MM.1S (cell line): ENCODE results near the gene WHRN.

ENCODE experiments used
- DNase-seq: peaks from one replicate; pipeline ENCODE4 v3.0.0-alpha.2; 2015
- H2AFZ ChIP-seq: fragments of 300-600 bp; sonication (generic); 2 replicates; pipeline ENCODE4 v1.6.0; 2016; ENCODE audit warnings: antibody characterized with exemption, low read length
- H3F3A ChIP-seq: fragments of 300-600 bp; sonication (generic); 2 replicates; pipeline ENCODE4 v1.6.1; 2016; ENCODE audit warnings: mild to moderate bottlenecking, antibody characterized with exemption, low read length, moderate library complexity, mixed read lengths; ENCODE audit not compliant: insufficient read depth
- H3K27ac ChIP-seq: fragments of 300-600 bp; sonication (generic); 2 replicates; pipeline ENCODE4 v1.5.1; 2016; ENCODE audit warnings: mild to moderate bottlenecking, low read length
- H3K27me3 ChIP-seq: fragments of 300-600 bp; sonication (generic); replicated peaks from 2 replicates; pipeline ENCODE4 v1.6.0; 2016; ENCODE audit warnings: low read length; ENCODE audit not compliant: insufficient read depth
- H3K36me3 ChIP-seq: fragments of 300-600 bp; sonication (generic); replicated peaks from 2 replicates; pipeline ENCODE4 v1.6.1; 2016; ENCODE audit warnings: mild to moderate bottlenecking, low read length, mixed read lengths; ENCODE audit not compliant: insufficient read depth
- H3K4me1 ChIP-seq: fragments of 300-600 bp; sonication (generic); 2 replicates; pipeline ENCODE4 v1.6.1; 2016; ENCODE audit warnings: low read length, mixed read lengths
- H3K4me2 ChIP-seq: fragments of 300-600 bp; sonication (generic); 2 replicates; pipeline ENCODE4 v1.6.0; 2016; ENCODE audit warnings: low read depth, low read length
- H3K4me3 ChIP-seq: fragments of 300-600 bp; sonication (generic); 2 replicates; pipeline ENCODE4 v1.5.1; 2016; ENCODE audit warnings: low read length, mixed read lengths
- H3K79me2 ChIP-seq: fragments of 300-600 bp; sonication (generic); 2 replicates; pipeline ENCODE4 v1.6.1; 2016; ENCODE audit warnings: mixed run types, low read length, mixed read lengths
- H3K9ac ChIP-seq: fragments of 300-600 bp; sonication (generic); 2 replicates; pipeline ENCODE4 v1.6.1; 2016; ENCODE audit warnings: low read length, mixed read lengths
- H3K9me2 ChIP-seq: fragments of 300-600 bp; sonication (generic); replicated peaks from 2 replicates; pipeline ENCODE4 v1.6.1; 2016; ENCODE audit warnings: mild to moderate bottlenecking, low read length, mixed read lengths; ENCODE audit not compliant: insufficient read depth
- H3K9me3 ChIP-seq: fragments of 300-600 bp; sonication (generic); replicated peaks from 2 replicates; pipeline ENCODE4 v1.6.1; 2016; ENCODE audit warnings: mild to moderate bottlenecking, low read length, mixed read lengths; ENCODE audit not compliant: insufficient read depth
- H4K20me1 ChIP-seq: fragments of 300-600 bp; sonication (generic); 2 replicates; pipeline ENCODE4 v1.6.1; 2016; ENCODE audit warnings: mild to moderate bottlenecking, low read length, moderate library complexity, mixed read lengths; ENCODE audit not compliant: insufficient read depth
- EZH2 ChIP-seq: fragments of 300-600 bp; sonication (generic); optimal IDR thresholded peaks from 2 replicates; pipeline ENCODE3; 2017; ENCODE audit warnings: low read depth, mild to moderate bottlenecking, antibody characterized with exemption, low read length, mixed read lengths
- EZH2phosphoT487 ChIP-seq: fragments of 300-600 bp; sonication (generic); IDR thresholded peaks from 2 replicates; pipeline ENCODE4 v1.6.1; 2018; ENCODE audit warnings: antibody characterized with exemption, low read length
- TF ChIP-seq, protein P1 (sequence below): fragments of 300-600 bp; sonication (generic); IDR thresholded peaks from 2 replicates; pipeline ENCODE4 v1.5.1; 2016; ENCODE audit warnings: antibody characterized with exemption, low read length, mixed read lengths

Gene WHRN

GRCh38 chr9:114376586-114377445 is 128.5 kb downstream of the WHRN start:
- H3K4me1 ChIP-seq, result peaks cover 33% of the 10 kb centered on the region
- H3F3A ChIP-seq, result peaks cover 43% of the 10 kb centered on the region
- TF ChIP-seq EZH2phosphoT487 (no peak), EZH2 (no peak)
- H3K4me3 ChIP-seq, result no peak overlapping the region
- H3K9me3 ChIP-seq, result no peaks in the 10 kb centered on the region
- no peaks in the 10 kb centered on the region for H3K9me2 ChIP-seq
- no peak overlapping the region for H2AFZ ChIP-seq
- H3K36me3 ChIP-seq, result peaks cover 14% of the 10 kb centered on the region
- DNase-seq, result no peak
- no peaks in the 10 kb centered on the region for H3K27me3 ChIP-seq
- H3K4me2 ChIP-seq, result no peak overlapping the region
- H3K27ac ChIP-seq, result no peak overlapping the region
- peaks cover 82% of the 10 kb centered on the region for H3K79me2 ChIP-seq
- no peak overlapping the region for H3K9ac ChIP-seq
- H4K20me1 ChIP-seq, result no peaks in the 10 kb centered on the region

DNA sequence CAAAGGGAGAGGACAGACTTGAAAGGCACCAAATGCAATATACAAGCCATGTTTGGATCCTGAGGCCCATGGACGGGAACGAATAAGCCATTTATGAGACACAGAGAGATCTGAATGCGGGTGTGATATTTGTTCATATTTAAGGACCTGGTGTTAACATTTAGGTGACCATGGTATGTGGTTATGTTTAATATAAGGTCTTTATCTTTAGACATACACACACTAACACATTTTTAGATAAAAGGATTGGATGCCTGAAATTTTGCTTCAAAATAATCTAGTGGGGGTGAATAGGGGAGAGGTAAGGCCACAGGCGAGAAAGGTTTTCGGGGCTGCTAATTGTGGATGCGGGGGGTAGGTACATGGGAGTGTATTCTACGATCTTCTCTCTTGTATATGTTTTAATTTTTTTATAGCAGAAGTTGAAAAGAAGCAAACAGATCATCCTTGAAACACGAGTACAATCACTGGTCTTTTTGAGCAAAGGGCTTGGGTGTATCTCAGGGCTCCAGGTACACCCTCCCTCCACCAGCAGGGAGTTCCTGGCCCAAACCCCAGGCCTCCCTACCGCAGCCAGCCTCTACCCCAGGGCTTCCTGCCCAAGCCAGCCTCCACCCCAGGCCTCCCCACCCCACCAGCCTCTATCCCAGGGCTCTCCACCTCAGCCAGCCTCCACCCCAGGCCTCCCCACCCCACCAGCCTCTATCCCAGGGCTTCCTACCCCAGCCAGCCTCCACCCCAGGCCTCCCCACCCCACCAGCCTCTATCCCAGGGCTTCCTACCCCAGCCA is 129.7 kb downstream of the WHRN start:
- Histone ChIP-seq H3K27me3 (no peaks in the 10 kb centered on the region), H2AFZ (no peak overlapping the region), H3K27ac (peak overlapping the region; percentile 98; the same call in 1 of the 2 replicates), H4K20me1 (no peaks in the 10 kb centered on the region), H3K9ac (no peak overlapping the region), H3K4me3 (no peak overlapping the region), H3K4me2 (no peak overlapping the region), H3K9me2 (no peaks in the 10 kb centered on the region), H3K9me3 (no peaks in the 10 kb centered on the region), H3K4me1 (peaks cover 46% of the 10 kb centered on the region), H3K79me2 (peaks cover 82% of the 10 kb centered on the region), H3F3A (peaks cover 46% of the 10 kb centered on the region), H3K36me3 (peaks cover 14% of the 10 kb centered on the region)
- no peak for DNase-seq
- TF ChIP-seq, protein P1, sequence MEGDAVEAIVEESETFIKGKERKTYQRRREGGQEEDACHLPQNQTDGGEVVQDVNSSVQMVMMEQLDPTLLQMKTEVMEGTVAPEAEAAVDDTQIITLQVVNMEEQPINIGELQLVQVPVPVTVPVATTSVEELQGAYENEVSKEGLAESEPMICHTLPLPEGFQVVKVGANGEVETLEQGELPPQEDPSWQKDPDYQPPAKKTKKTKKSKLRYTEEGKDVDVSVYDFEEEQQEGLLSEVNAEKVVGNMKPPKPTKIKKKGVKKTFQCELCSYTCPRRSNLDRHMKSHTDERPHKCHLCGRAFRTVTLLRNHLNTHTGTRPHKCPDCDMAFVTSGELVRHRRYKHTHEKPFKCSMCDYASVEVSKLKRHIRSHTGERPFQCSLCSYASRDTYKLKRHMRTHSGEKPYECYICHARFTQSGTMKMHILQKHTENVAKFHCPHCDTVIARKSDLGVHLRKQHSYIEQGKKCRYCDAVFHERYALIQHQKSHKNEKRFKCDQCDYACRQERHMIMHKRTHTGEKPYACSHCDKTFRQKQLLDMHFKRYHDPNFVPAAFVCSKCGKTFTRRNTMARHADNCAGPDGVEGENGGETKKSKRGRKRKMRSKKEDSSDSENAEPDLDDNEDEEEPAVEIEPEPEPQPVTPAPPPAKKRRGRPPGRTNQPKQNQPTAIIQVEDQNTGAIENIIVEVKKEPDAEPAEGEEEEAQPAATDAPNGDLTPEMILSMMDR, result no peak
- TF ChIP-seq EZH2phosphoT487 (no peak), EZH2 (no peak)

- Histone ChIP-seq H3K9me2 (no peaks in the 10 kb centered on the region), H3K4me3 (no peak overlapping the region), H3K27ac (peak overlapping the region; percentile 98; the same call in 1 of the 2 replicates), H3K4me1 (peaks cover 52% of the 10 kb centered on the region), H3K4me2 (no peak overlapping the region), H3F3A (peaks cover 46% of the 10 kb centered on the region), H2AFZ (no peak overlapping the region), H3K9ac (no peak overlapping the region), H3K36me3 (peaks cover 14% of the 10 kb centered on the region), H3K9me3 (no peaks in the 10 kb centered on the region), H3K27me3 (no peaks in the 10 kb centered on the region), H3K79me2 (peaks cover 82% of the 10 kb centered on the region), H4K20me1 (no peaks in the 10 kb centered on the region)
- no peak for TF ChIP-seq EZH2
- TF ChIP-seq EZH2phosphoT487, result no peak
- TF ChIP-seq, protein P1, result no peak
- DNase-seq, result no peak
Observed at GRCh38 chr9:114374936-114375335, 130.3 kb downstream of the WHRN start.
